Smooth muscle cell (in vitro differentiated cells): ENCODE measurements around the gene CHIT1. TPM values are rescaled to one million over a fixed set of nuclear protein-coding genes. Genes with fewer than 3 reads are reported as not detected.

Source experiments
- DNase-seq: peaks from one replicate; lab custom pipeline; 2025; ENCODE audit not compliant: unreplicated experiment; lab: John Stamatoyannopoulos, UW
- H2AFZ ChIP-seq: fragments of 200-600 bp; sonication (generic); 2 replicates; pipeline ENCODE4 v1.6.0; 2016; ENCODE audit warnings: antibody characterized with exemption, low read depth, mild to moderate bottlenecking
- H3F3A ChIP-seq: fragments of 200-600 bp; sonication (generic); 2 replicates; pipeline ENCODE4 v1.6.0; 2017; ENCODE audit warnings: antibody characterized with exemption, low read depth
- H3K27ac ChIP-seq: fragments of 200-600 bp; sonication (generic); 2 replicates; pipeline ENCODE4 v1.5.1; 2016; ENCODE audit warnings: low read depth, mild to moderate bottlenecking
- H3K27me3 ChIP-seq: fragments of 200-600 bp; sonication (generic); 2 replicates; pipeline ENCODE4 v1.6.1; 2016; ENCODE audit warnings: low read depth, mild to moderate bottlenecking
- H3K36me3 ChIP-seq: fragments of 200-600 bp; sonication (generic); 2 replicates; pipeline ENCODE4 v1.5.1; 2016; ENCODE audit warnings: low read depth
- H3K4me1 ChIP-seq: fragments of 200-600 bp; sonication (generic); 2 replicates; pipeline ENCODE4 v1.5.1; 2016; ENCODE audit warnings: low read depth
- H3K4me2 ChIP-seq: fragments of 200-600 bp; sonication (generic); 2 replicates; pipeline ENCODE4 v1.6.0; 2016; ENCODE audit warnings: mild to moderate bottlenecking
- H3K4me3 ChIP-seq: fragments of 200-600 bp; sonication (generic); 2 replicates; pipeline ENCODE4 v1.5.1; 2016; ENCODE audit warnings: mild to moderate bottlenecking
- H3K79me2 ChIP-seq: fragments of 200-600 bp; sonication (generic); 2 replicates; pipeline ENCODE4 v1.6.0; 2016; ENCODE audit warnings: low read depth, mild to moderate bottlenecking
- H3K9ac ChIP-seq: fragments of 200-600 bp; sonication (generic); 2 replicates; pipeline ENCODE4 v1.6.0; 2016; ENCODE audit warnings: low read depth
- H3K9me3 ChIP-seq: fragments of 200-600 bp; sonication (generic); replicated peaks from 2 replicates; pipeline ENCODE4 v1.5.1; 2016; ENCODE audit warnings: low read depth
- H4K20me1 ChIP-seq: fragments of 200-600 bp; sonication (generic); 2 replicates; pipeline ENCODE4 v1.6.0; 2016; ENCODE audit warnings: low read depth
- WGBS: methylation state at CpG from one replicate; pipeline ENCODE4 v1.1.7; 2016; ENCODE audit warnings: low lambda C conversion rate; 5-methylcytosine and 5-hydroxymethylcytosine counted together
- polyA plus RNA-seq: library from polyadenylated mRNA; unstranded; fragments of >200 nt; fragmentation: Nextera tagmentation; extraction: Ambion mirVana; gene quantifications from 2 replicates; pipeline ENCODE4 v1.2.1, GENCODE V29; 2016
- total RNA-seq: library from RNA; depleted of rRNA; stranded (reverse); fragments of >200 nt; gene quantifications from 2 replicates; pipeline ENCODE4 v1.2.3, GENCODE V29; 2014
- TF ChIP-seq, protein P1 (sequence below): fragments of 200-600 bp; sonication (generic); IDR thresholded peaks from 2 replicates; pipeline ENCODE4 v1.5.1; 2017; ENCODE audit warnings: borderline replicate concordance, mild to moderate bottlenecking, antibody characterized with exemption; ENCODE audit not compliant: insufficient read depth, poor library complexity, severe bottlenecking

CHIT1 gene
- total and polyA plus RNA-seq, 2 experiments from 2014 or later: not detected

DNA sequence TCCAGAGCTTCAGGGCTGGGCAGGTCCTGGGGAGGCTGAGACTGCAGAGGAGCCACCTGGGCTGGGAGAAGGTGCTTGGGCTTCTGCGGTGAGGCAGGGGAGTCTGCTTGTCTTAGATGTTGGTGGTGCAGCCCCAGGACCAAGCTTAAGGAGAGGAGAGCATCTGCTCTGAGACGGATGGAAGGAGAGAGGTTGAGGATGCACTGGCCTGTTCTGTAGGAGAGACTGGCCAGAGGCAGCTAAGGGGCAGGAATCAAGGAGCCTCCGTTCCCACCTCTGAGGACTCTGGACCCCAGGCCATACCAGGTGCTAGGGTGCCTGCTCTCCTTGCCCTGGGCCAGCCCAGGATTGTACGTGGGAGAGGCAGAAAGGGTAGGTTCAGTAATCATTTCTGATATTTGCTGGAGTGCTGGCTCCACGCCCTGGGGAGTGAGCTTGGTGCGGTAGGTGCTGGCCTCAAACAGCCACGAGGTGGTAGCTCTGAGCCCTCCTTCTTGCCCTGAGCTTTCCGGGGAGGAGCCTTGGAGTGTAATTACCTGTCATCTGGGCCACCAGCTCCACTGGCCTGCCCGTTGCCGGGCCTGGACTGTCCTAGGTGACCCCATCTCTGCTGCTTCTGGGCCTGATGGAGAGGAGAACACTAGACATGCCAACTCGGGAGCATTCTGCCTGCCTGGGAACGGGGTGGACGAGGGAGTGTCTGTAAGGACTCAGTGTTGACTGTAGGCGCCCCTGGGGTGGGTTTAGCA is 63.1 kb downstream of the CHIT1 start:
- Histone ChIP-seq H3F3A (no peaks in the 10 kb centered on the region), H3K27ac (no peak overlapping the region), H4K20me1 (no peaks in the 10 kb centered on the region), H3K36me3 (no peaks in the 10 kb centered on the region), H3K4me1 (no peaks in the 10 kb centered on the region), H3K27me3 (no peaks in the 10 kb centered on the region), H2AFZ (no peak overlapping the region), H3K4me2 (no peak overlapping the region), H3K4me3 (no peak overlapping the region), H3K9ac (no peak overlapping the region), H3K79me2 (no peaks in the 10 kb centered on the region), H3K9me3 (no peaks in the 10 kb centered on the region)
- WGBS: 79% methylated on average over 14 of the region's 14 CpGs
- no peak for DNase-seq
- TF ChIP-seq, protein P1, sequence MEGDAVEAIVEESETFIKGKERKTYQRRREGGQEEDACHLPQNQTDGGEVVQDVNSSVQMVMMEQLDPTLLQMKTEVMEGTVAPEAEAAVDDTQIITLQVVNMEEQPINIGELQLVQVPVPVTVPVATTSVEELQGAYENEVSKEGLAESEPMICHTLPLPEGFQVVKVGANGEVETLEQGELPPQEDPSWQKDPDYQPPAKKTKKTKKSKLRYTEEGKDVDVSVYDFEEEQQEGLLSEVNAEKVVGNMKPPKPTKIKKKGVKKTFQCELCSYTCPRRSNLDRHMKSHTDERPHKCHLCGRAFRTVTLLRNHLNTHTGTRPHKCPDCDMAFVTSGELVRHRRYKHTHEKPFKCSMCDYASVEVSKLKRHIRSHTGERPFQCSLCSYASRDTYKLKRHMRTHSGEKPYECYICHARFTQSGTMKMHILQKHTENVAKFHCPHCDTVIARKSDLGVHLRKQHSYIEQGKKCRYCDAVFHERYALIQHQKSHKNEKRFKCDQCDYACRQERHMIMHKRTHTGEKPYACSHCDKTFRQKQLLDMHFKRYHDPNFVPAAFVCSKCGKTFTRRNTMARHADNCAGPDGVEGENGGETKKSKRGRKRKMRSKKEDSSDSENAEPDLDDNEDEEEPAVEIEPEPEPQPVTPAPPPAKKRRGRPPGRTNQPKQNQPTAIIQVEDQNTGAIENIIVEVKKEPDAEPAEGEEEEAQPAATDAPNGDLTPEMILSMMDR: peak; percentile 14

Other genes starting within 250 kb of the CHIT1 start
- gene TMEM183A, start 222.3 kb downstream of the CHIT1 start, total RNA-seq: 55.0 and 68.6 TPM in 2 replicates
- 54.9 and 60.4 TPM in 2 replicates for gene TMEM183A, start 222.3 kb downstream of the CHIT1 start, polyA plus RNA-seq
- 10.4 and 10.8 TPM in 2 replicates for gene PPFIA4, start 203.2 kb downstream of the CHIT1 start, total RNA-seq
- gene PPFIA4, start 203.2 kb downstream of the CHIT1 start, polyA plus RNA-seq: 6.5 and 9.0 TPM in 2 replicates
- gene MYOG, start 143.7 kb downstream of the CHIT1 start, total RNA-seq: not detected in 2 replicates
- gene MYOG, start 143.7 kb downstream of the CHIT1 start, polyA plus RNA-seq: 0.41 TPM in 1 of 2 replicates, not detected in the other
- 7.7 and 16.0 TPM in 2 replicates for gene ADORA1, start 101.9 kb downstream of the CHIT1 start, total RNA-seq
- 18.0 and 18.5 TPM in 2 replicates for gene ADORA1, start 101.9 kb downstream of the CHIT1 start, polyA plus RNA-seq
- gene MYBPH, start 53.8 kb downstream of the CHIT1 start, total RNA-seq: 0.67 TPM in 1 of 2 replicates, not detected in the other
- gene MYBPH, start 53.8 kb downstream of the CHIT1 start, polyA plus RNA-seq: 0.51 and 1.7 TPM in 2 replicates
- gene CHI3L1, start 43.0 kb downstream of the CHIT1 start, total RNA-seq: 45.4 TPM in 2 replicates
- gene CHI3L1, start 43.0 kb downstream of the CHIT1 start, polyA plus RNA-seq: 53.6 and 74.7 TPM in 2 replicates
- 80.0 and 96.1 TPM in 2 replicates for gene BTG2, start 75.8 kb upstream of the CHIT1 start, total RNA-seq
- 93.8 and 101 TPM in 2 replicates for gene BTG2, start 75.8 kb upstream of the CHIT1 start, polyA plus RNA-seq
- gene FMOD, start 121.4 kb upstream of the CHIT1 start, total RNA-seq: 247 and 332 TPM in 2 replicates
- 207 and 369 TPM in 2 replicates for gene FMOD, start 121.4 kb upstream of the CHIT1 start, polyA plus RNA-seq
- gene PRELP, start 246.1 kb upstream of the CHIT1 start, total RNA-seq: 0.04 and 0.31 TPM in 2 replicates
- 1.6 and 2.1 TPM in 2 replicates for gene PRELP, start 246.1 kb upstream of the CHIT1 start, polyA plus RNA-seq